H1 (cell line): Measurements from ENCODE around the gene FAM151A. TPM values are rescaled to one million over a fixed set of nuclear protein-coding genes. Genes with fewer than 3 reads are reported as not detected.

Experiments
- CTCF ChIA-PET: fragments of 300-600 bp; sonication (Branson Sonifier 250); formaldehyde crosslinking; loops from one replicate; lab custom pipeline; 2021; ENCODE audit not compliant: partially characterized antibody; lab: Charles Lee
- POLR2A ChIA-PET: fragments of 300-600 bp; sonication (Branson Sonifier 250); formaldehyde crosslinking; loops from one replicate; lab custom pipeline; 2021; ENCODE audit warnings: inconsistent platforms; ENCODE audit not compliant: partially characterized antibody; lab: Charles Lee
- DNase-seq, 2 experiments: peaks; one replicate each; pipeline versions ENCODE4 v3.0.0 to v3.0.0-alpha.2; 2010 to 2022; ENCODE audit warnings: low spot score in 2 of 2, low read depth in 1 of 2, mixed read lengths in 1 of 2
- FAIRE-seq: peaks from 2 replicates; lab custom pipeline; 2011; peaks lifted over from hg19 to GRCh38; lab: Jason Lieb, UNC
- H2AFZ ChIP-seq: 2 replicates; pipeline ENCODE4 v1.8.1; 2012; ENCODE audit warnings: low read length, inconsistent platforms
- H2AK5ac ChIP-seq: 2 replicates; pipeline ENCODE4 v1.6.1; 2013; ENCODE audit warnings: low read depth, low read length
- H2BK120ac ChIP-seq: replicated peaks from 2 replicates; pipeline ENCODE3; 2013; ENCODE audit warnings: low read depth, low read length, inconsistent platforms
- H2BK12ac ChIP-seq: 2 replicates; pipeline ENCODE4 v1.6.1; 2013; ENCODE audit warnings: low read depth, low read length
- H2BK15ac ChIP-seq: 2 replicates; pipeline ENCODE4 v1.6.1; 2013; ENCODE audit warnings: low read length
- H2BK20ac ChIP-seq: 2 replicates; pipeline ENCODE4 v1.6.1; 2013; ENCODE audit warnings: low read length
- H2BK5ac ChIP-seq: 2 replicates; pipeline ENCODE4 v1.6.1; 2013; ENCODE audit warnings: low read depth, low read length
- H3K14ac ChIP-seq: 2 replicates; pipeline ENCODE4 v1.6.1; 2013; ENCODE audit warnings: inconsistent platforms; ENCODE audit not compliant: insufficient read length
- H3K18ac ChIP-seq: 2 replicates; pipeline ENCODE4 v1.6.1; 2013; ENCODE audit warnings: low read length; ENCODE audit errors: extremely low read depth
- H3K23ac ChIP-seq: 2 replicates; pipeline ENCODE4 v1.6.1; 2013; ENCODE audit warnings: inconsistent platforms; ENCODE audit not compliant: insufficient read length
- H3K23me2 ChIP-seq: 2 replicates; pipeline ENCODE4 v1.6.1; 2013; ENCODE audit warnings: low read depth, low read length
- H3K27ac ChIP-seq: 2 replicates; pipeline ENCODE4 v1.6.1; 2011; ENCODE audit warnings: low read depth, low read length, inconsistent platforms
- H3K27me3 ChIP-seq, 4 experiments: replicated peaks in 1 of 4; 1 replicate in 1 of 4; 2 replicates in 3 of 4; pipeline versions ENCODE4 v1.6.1 to v1.8.1; 2011 to 2013; ENCODE audit warnings: low read length in 3 of 4, mild to moderate bottlenecking in 3 of 4, inconsistent platforms in 2 of 4, mixed read lengths in 2 of 4, moderate library complexity in 1 of 4; ENCODE audit not compliant: control insufficient read depth in 3 of 4, insufficient read depth in 3 of 4; ENCODE audit errors: extremely low read depth in 1 of 4
- H3K36me3 ChIP-seq, 4 experiments: 2 replicates each; pipeline versions ENCODE4 v1.6.1 to v1.8.1; 2011 to 2013; ENCODE audit warnings: mild to moderate bottlenecking in 4 of 4, low read length in 3 of 4, moderate library complexity in 2 of 4, control low read depth in 1 of 4, inconsistent platforms in 1 of 4; ENCODE audit not compliant: insufficient read depth in 4 of 4, control insufficient read depth in 2 of 4
- H3K4ac ChIP-seq: replicated peaks from 2 replicates; pipeline ENCODE3; 2013; ENCODE audit warnings: low read length, low read depth, mixed read lengths, inconsistent platforms; ENCODE audit not compliant: insufficient read length
- H3K4me1 ChIP-seq, 4 experiments: replicated peaks in 1 of 4; 1 replicate in 1 of 4; 2 replicates in 3 of 4; pipeline versions ENCODE4 v1.6.1 to v1.8.1; 2011 to 2013; ENCODE audit warnings: low read length in 3 of 4, inconsistent platforms in 2 of 4, mixed read lengths in 1 of 4; ENCODE audit not compliant: insufficient read depth in 4 of 4, control insufficient read depth in 3 of 4
- H3K4me2 ChIP-seq, 2 experiments: 2 replicates each; pipeline versions ENCODE4 v1.6.1 to v1.8.1; 2011 to 2013; ENCODE audit warnings: low read depth in 2 of 2, low read length in 2 of 2, control low read depth in 1 of 2, inconsistent platforms in 1 of 2, mild to moderate bottlenecking in 1 of 2; ENCODE audit not compliant: insufficient read depth in 1 of 2
- H3K4me3 ChIP-seq, 4 experiments: fragments of 200-600, 300-600 bp in 1 of 4; sonication (generic), shearing (Covaris generic), sonication (Bioruptor Twin) in 1 of 4; 2 replicates each; pipeline versions ENCODE4 v1.5.1 to v1.8.1; 2011 to 2016; ENCODE audit warnings: low read length in 4 of 4, low read depth in 3 of 4, control low read depth in 2 of 4, inconsistent platforms in 2 of 4, mild to moderate bottlenecking in 2 of 4, mixed read lengths in 1 of 4, moderate library complexity in 1 of 4; ENCODE audit not compliant: insufficient read depth in 2 of 4; ENCODE audit errors: extremely low read depth in 1 of 4
- H3K56ac ChIP-seq: replicated peaks from 2 replicates; pipeline ENCODE3; 2013; ENCODE audit warnings: low read depth, mild to moderate bottlenecking, mixed read lengths, low read length, inconsistent platforms; ENCODE audit not compliant: insufficient read length
- H3K79me1 ChIP-seq: 2 replicates; pipeline ENCODE4 v1.6.1; 2013; ENCODE audit warnings: low read depth, low read length, control low read depth
- H3K79me2 ChIP-seq, 2 experiments: 2 replicates each; pipeline versions ENCODE4 v1.6.1 to v1.8.1; 2012 to 2013; ENCODE audit warnings: low read length in 2 of 2, mild to moderate bottlenecking in 2 of 2, inconsistent platforms in 1 of 2; ENCODE audit not compliant: insufficient read depth in 2 of 2, control insufficient read depth in 1 of 2
- H3K9ac ChIP-seq, 4 experiments: replicated peaks in 1 of 4; 1 replicate in 1 of 4; 2 replicates in 3 of 4; pipeline versions ENCODE4 v1.6.1 to v1.8.1; 2011 to 2013; ENCODE audit warnings: low read depth in 3 of 4, low read length in 3 of 4, control low read depth in 2 of 4, mild to moderate bottlenecking in 2 of 4, moderate library complexity in 2 of 4, inconsistent platforms in 1 of 4; ENCODE audit errors: extremely low read depth in 1 of 4
- H3K9me3 ChIP-seq, 2 experiments: 2 replicates each; pipeline versions ENCODE4 v1.6.1 to v1.8.1; 2012 to 2013; ENCODE audit warnings: mild to moderate bottlenecking in 2 of 2, moderate library complexity in 2 of 2, control low read depth in 1 of 2, inconsistent platforms in 1 of 2, low read depth in 1 of 2, low read length in 1 of 2, mixed read lengths in 1 of 2; ENCODE audit not compliant: insufficient read depth in 2 of 2
- H4K20me1 ChIP-seq, 2 experiments: replicated peaks in 1 of 2; 2 replicates each; pipeline versions ENCODE3 to v1.8.1; 2011 to 2013; ENCODE audit warnings: inconsistent platforms in 2 of 2, low read length in 2 of 2, mild to moderate bottlenecking in 1 of 2; ENCODE audit not compliant: insufficient read depth in 2 of 2, control insufficient read depth in 1 of 2
- H4K5ac ChIP-seq: 2 replicates; pipeline ENCODE4 v1.6.1; 2013; ENCODE audit warnings: low read length, low read depth, mixed read lengths, inconsistent platforms; ENCODE audit not compliant: insufficient read length
- H4K8ac ChIP-seq: 2 replicates; pipeline ENCODE4 v1.8.0; 2013; ENCODE audit warnings: mild to moderate bottlenecking, moderate library complexity, low read length, inconsistent platforms; ENCODE audit not compliant: insufficient read depth; ENCODE audit errors: extremely low read depth
- H4K91ac ChIP-seq: replicated peaks from 2 replicates; pipeline ENCODE3; 2013; ENCODE audit warnings: low read length, mixed read lengths, inconsistent platforms; ENCODE audit not compliant: insufficient read length
- SUZ12 ChIP-seq: fragments of 200-600 bp; sonication (generic); IDR thresholded peaks from 2 replicates; pipeline ENCODE4 v1.6.1; 2012; ENCODE audit warnings: mild to moderate bottlenecking, inconsistent platforms, low read length, moderate library complexity, mixed read lengths
- WGBS, 2 experiments: shearing (Covaris generic) in 1 of 2; methylation state at CpG; one replicate each; pipeline versions ENCODE4 v1.1.6 to v1.1.7; 2013 to 2015; ENCODE audit warnings: low lambda C conversion rate in 2 of 2, mixed read lengths in 2 of 2, inconsistent platforms in 1 of 2, low coverage in 1 of 2, missing lambda C conversion rate in 1 of 2; ENCODE audit not compliant: insufficient replicate concordance in 2 of 2, insufficient coverage in 1 of 2, insufficient read length in 1 of 2; ENCODE audit errors: extremely low coverage in 1 of 2, missing lambda C conversion rate in 1 of 2; 5-methylcytosine and 5-hydroxymethylcytosine counted together
- polyA plus RNA-seq, 7 experiments: library from polyadenylated mRNA; depleted of rRNA in 3 of 7; stranded (reverse) in 5 of 7; unstranded in 2 of 7; fragments of >200 nt in 5 of 7; fragments of 200-250 nt in 2 of 7; gene quantifications; 1 replicate in 5 of 7; 2 replicates in 1 of 7; 4 replicates in 1 of 7; pipeline versions ENCODE4 v1.2.1 to v1.2.3, GENCODE V29; 2011 to 2013; ENCODE audit warnings: missing spikeins in 2 of 7, mixed read lengths in 2 of 7
- total RNA-seq: library from RNA; stranded (reverse); fragmentation: NEBNext Ultra II Directional; extraction: Animal tissue kit (Norgen Biotek cat#: 25700); gene quantifications from 2 replicates; pipeline ENCODE4 v1.2.1, GENCODE V29; 2021

FAM151A gene
- total and polyA plus RNA-seq, 2 of the 8 experiments (the other 6 are each of a cell fraction or from before 2014, with no cell fraction given): not detected

- no peak overlapping the region for H3K14ac ChIP-seq
- H3K4ac ChIP-seq: no peak overlapping the region
- no peak for DNase-seq
- H4K20me1 ChIP-seq: no peaks in the 10 kb centered on the region
- H3K56ac ChIP-seq: no peak overlapping the region
- H3K9me3 ChIP-seq: no peaks in the 10 kb centered on the region
- ChIA-PET CTCF (interaction anchor here (0.6 to 4.0 kb wide), 10 partner anchors 10 to 369 kb away, joined by 3 to 19 read pairs (median 4); partner anchors contain the start of gene ACOT11), POLR2A (interaction anchor here (1.0 kb wide), 1 partner anchor 9 kb away, joined by 4 read pairs; no protein-coding TSS in a partner anchor)
- no peak overlapping the region for H4K5ac ChIP-seq
- H3K9ac ChIP-seq: 0 out of 7 replicates have a peak overlapping the region, but pooled peaks of 1 of the 4 experiments have one; percentile 18
- 0 out of 2 replicates have a peak, but pooled peaks cover 3% of the 10 kb centered on the region for H3K23me2 ChIP-seq
- H3K23ac ChIP-seq: no peak overlapping the region
- TF ChIP-seq SUZ12: no peak
- peak overlapping the region; percentile 98; the same call in 1 of the 2 replicates for H2BK15ac ChIP-seq
- no peak for FAIRE-seq
- H3K4me3 ChIP-seq: no peak overlapping the region
- 0 out of 2 replicates have a peak overlapping the region, but pooled peaks have one; percentile 18 for H2BK20ac ChIP-seq
- H3K79me1 ChIP-seq: no peaks in the 10 kb centered on the region
- WGBS, 2 experiments: 86% methylated on average over 8 of the region's 8 CpGs; no CpG with 5 or more reads in 1 of the 2 experiments
- H3K36me3 ChIP-seq: no peaks in the 10 kb centered on the region
- no peaks in the 10 kb centered on the region for H3K27me3 ChIP-seq
- H4K8ac ChIP-seq: no peak overlapping the region
- no peak overlapping the region for H2AFZ ChIP-seq
- no peak overlapping the region for H3K27ac ChIP-seq
- peaks cover 18 to 29% (median 23%) of the 10 kb centered on the region in 4 experiments for H3K4me1 ChIP-seq
- H4K91ac ChIP-seq: no peak overlapping the region
- H2BK120ac ChIP-seq: no peak overlapping the region
- peak overlapping the region; percentile 75; the same call in 1 of the 2 replicates for H2BK5ac ChIP-seq
- peak overlapping the region; percentile 48; the same call in 1 of the 2 replicates for H3K18ac ChIP-seq
- H3K4me2 ChIP-seq: no peak overlapping the region
- H2BK12ac ChIP-seq: peak overlapping the region; percentile 80; the same call in 1 of the 2 replicates
- 0 out of 2 replicates have a peak overlapping the region, but pooled peaks have one; percentile 82 for H2AK5ac ChIP-seq
- H3K79me2 ChIP-seq: no peaks in the 10 kb centered on the region
These were observed 47.6 kb downstream of the FAM151A start for GRCh38 chr1:54575605-54576290.
